T47D (cell line): ENCODE results near the gene LGR6.
"Not testable (repeated sequence)": the region's sequence is repeated elsewhere in the genome, so short reads cannot be mapped to it uniquely, and the experiment has no call there.

ENCODE experiments used
- DNase-seq, 2 experiments: peaks; one replicate each; pipeline versions ENCODE4 v3.0.0 to v3.0.0-alpha.2; 2011 to 2012; ENCODE audit warnings: low read depth in 1 of 2, low spot score in 1 of 2
- JUND ChIP-seq: IDR thresholded peaks from 2 replicates; pipeline ENCODE4 v1.6.1; 2012; ENCODE audit warnings: low read depth
- in situ Hi-C: cut with HindIII; loops from 2 replicates; pipeline ENCODE4 v1.10.0; 2016; ENCODE audit warnings: low sequenced_read_pairs, low pct_unique_long_range_greater_than_20kb

LGR6 gene

GRCh38 chr1:202193614-202194327 lies at the start of gene LGR6:
Gene LGR6 (plus strand): TSS chr1:202193799. CDS start chr1:202193990, 191 bp downstream.
- no peak for DNase-seq
- in situ Hi-C loops = no loop called here

GRCh38 chr1:202144402-202145067 lies 49.1 kb upstream of the LGR6 start, which contains the start of gene ARL8A:
Gene ARL8A (minus strand): TSS chr1:202144737. CDS start chr1:202144572, 165 bp downstream.
- TF ChIP-seq JUND = no peak
- in situ Hi-C loops = no loop called here
- peak; percentile 71 to 90 for DNase-seq

More at GRCh38 chr1:202193614-202194327, at the start of gene LGR6:
- no peak for TF ChIP-seq JUND

GRCh38 chr1:202145068-202145743 lies 48.4 kb upstream of the LGR6 start:
- DNase-seq = peak in 1 of 2 experiments; percentile 57
- in situ Hi-C loops = no loop called here
- no peak for TF ChIP-seq JUND

GRCh38 chr1:202145744-202146140 lies 47.9 kb upstream of the LGR6 start:
- in situ Hi-C loops, DNase-seq: not testable (repeated sequence)

- in situ Hi-C loops = no loop called here
- no peak for DNase-seq
Measured at GRCh38 chr1:202146279-202146678, 47.3 kb upstream of the LGR6 start.

GRCh38 chr1:202146993-202147392 lies 46.6 kb upstream of the LGR6 start:
- no peak for TF ChIP-seq JUND
- in situ Hi-C loops = no loop called here
- DNase-seq = no peak

More at GRCh38 chr1:202146279-202146678, 47.3 kb upstream of the LGR6 start:
- no peak for TF ChIP-seq JUND

GRCh38 chr1:202148391-202148790 lies 45.2 kb upstream of the LGR6 start:
- in situ Hi-C loops = no loop called here
- DNase-seq = no peak
- no peak for TF ChIP-seq JUND

- DNase-seq = no peak
- no peak for TF ChIP-seq JUND
- in situ Hi-C loops = no loop called here
Measured at GRCh38 chr1:202149566-202149965, 44.0 kb upstream of the LGR6 start.

GRCh38 chr1:202150187-202150586 lies 43.4 kb upstream of the LGR6 start:
- in situ Hi-C loops = no loop called here
- TF ChIP-seq JUND = no peak
- no peak for DNase-seq

- in situ Hi-C loops = no loop called here
- TF ChIP-seq JUND = no peak
- DNase-seq = no peak
Measured at GRCh38 chr1:202150602-202151001, 43.0 kb upstream of the LGR6 start.

GRCh38 chr1:202151045-202151444 lies 42.6 kb upstream of the LGR6 start:
- in situ Hi-C loops = no loop called here
- no peak for DNase-seq

GRCh38 chr1:202152399-202152798 lies 41.2 kb upstream of the LGR6 start:
- DNase-seq = no peak
- no peak for TF ChIP-seq JUND
- in situ Hi-C loops = no loop called here

More at GRCh38 chr1:202151045-202151444, 42.6 kb upstream of the LGR6 start:
- no peak for TF ChIP-seq JUND

- TF ChIP-seq JUND = no peak
- in situ Hi-C loops = no loop called here
- DNase-seq = no peak
Measured at GRCh38 chr1:202153284-202153683, 40.3 kb upstream of the LGR6 start.
